A549 (cell line): ENCODE measurements around the gene GAS5. TPM values are rescaled to one million over a fixed set of nuclear protein-coding genes. Genes with fewer than 3 reads are reported as not detected.

Experiments
- ATAC-seq, 2 experiments: fragments of 200-7000 bp in 1 of 2; fragments of >200 bp in 1 of 2; cut with Nextera tagmentation in 1 of 2; cut with Tn5 transposase in 1 of 2; 3 replicates each; pipeline versions ENCODE4 v1.8.0 to v1.9.1; 2018 to 2020; ENCODE audit warnings: mild to moderate bottlenecking in 1 of 2, moderate library complexity in 1 of 2
- CTCF ChIA-PET: fragments of 300-600 bp; sonication (Branson Sonifier 250); formaldehyde crosslinking; extraction: SDS; loops from one replicate; lab custom pipeline; 2021; ENCODE audit warnings: antibody characterized with exemption, inconsistent platforms; lab: Yijun Ruan, JAX
- POLR2A ChIA-PET: fragments of 350-600 bp; formaldehyde crosslinking; extraction: SDS; loops from one replicate; lab custom pipeline; 2021; ENCODE audit warnings: antibody characterized with exemption, inconsistent platforms; lab: Yijun Ruan, JAX
- DNase-seq, 2 experiments: peaks; one replicate each; pipeline versions ENCODE4 v3.0.0 to v3.0.0-alpha.2; 2011 to 2016; ENCODE audit warnings: low read depth in 1 of 2, low spot score in 1 of 2
- FAIRE-seq: peaks from 2 replicates; lab custom pipeline; 2011; peaks lifted over from hg19 to GRCh38; lab: Jason Lieb, UNC
- H3K27ac ChIP-seq, 2 experiments: fragments of >200 bp; sonication (Bioruptor Twin); formaldehyde crosslinking; 3 replicates each; pipeline ENCODE4 v1.5.1; 2016 to 2017
- H3K4me1 ChIP-seq: fragments of >200 bp; sonication (Bioruptor Twin); formaldehyde crosslinking; 3 replicates; pipeline ENCODE4 v1.6.1; 2016
- H3K4me2 ChIP-seq: fragments of >200 bp; sonication (Bioruptor Twin); formaldehyde crosslinking; 3 replicates; pipeline ENCODE4 v1.6.1; 2016
- H3K4me3 ChIP-seq: fragments of >200 bp; sonication (Bioruptor Twin); formaldehyde crosslinking; 3 replicates; pipeline ENCODE4 v1.5.1; 2016
- H3K9me3 ChIP-seq: fragments of >200 bp; sonication (Bioruptor Twin); formaldehyde crosslinking; 3 replicates; pipeline ENCODE4 v1.6.1; 2016
- BCL3 ChIP-seq: fragments of >200 bp; sonication (Bioruptor Twin); formaldehyde crosslinking; IDR thresholded peaks from 3 replicates; pipeline ENCODE4 v1.6.1; 2016
- CBX2 ChIP-seq: fragments of 200-600 bp; sonication (generic); IDR thresholded peaks from 2 replicates; pipeline ENCODE4 v1.6.1; 2016; ENCODE audit warnings: low read depth, mild to moderate bottlenecking, borderline replicate concordance
- CBX8 ChIP-seq: fragments of 200-600 bp; sonication (generic); IDR thresholded peaks from 2 replicates; pipeline ENCODE4 v1.6.1; 2016
- CEBPB ChIP-seq, 2 experiments: fragments of >200 bp in 1 of 2; sonication (Bioruptor Twin) in 1 of 2; formaldehyde crosslinking in 1 of 2; IDR thresholded peaks; 2 replicates each; pipeline ENCODE4 v1.6.1; 2012 to 2016
- CHD2 ChIP-seq: fragments of 150-350 bp; IDR thresholded peaks from 2 replicates; pipeline ENCODE4 v1.6.1; 2014; ENCODE audit warnings: low read length; ENCODE audit not compliant: partially characterized antibody
- CHD4 ChIP-seq: fragments of 200-600 bp; sonication (generic); IDR thresholded peaks from 2 replicates; pipeline ENCODE4 v1.6.1; 2016; ENCODE audit warnings: antibody characterized with exemption, mild to moderate bottlenecking, borderline replicate concordance
- ESRRA ChIP-seq: fragments of 150-350 bp; IDR thresholded peaks from 2 replicates; pipeline ENCODE4 v1.6.1; 2014; ENCODE audit warnings: mild to moderate bottlenecking, low read length, borderline replicate concordance
- GATA3 ChIP-seq: IDR thresholded peaks from 2 replicates; pipeline ENCODE4 v1.6.1; 2012; ENCODE audit warnings: borderline replicate concordance
- HDAC2 ChIP-seq: fragments of 200-600 bp; sonication (generic); IDR thresholded peaks from 2 replicates; pipeline ENCODE4 v1.6.1; 2016
- HMGXB4 ChIP-seq: fragments of 250-450 bp; sonication (Bioruptor Pico); IDR thresholded peaks from 2 replicates; pipeline ENCODE4 v1.5.0; 2021; ENCODE audit warnings: mild to moderate bottlenecking, moderate library complexity, borderline replicate concordance
- HOXB13 ChIP-seq: fragments of 250-450 bp; sonication (Bioruptor Pico); IDR thresholded peaks from 2 replicates; pipeline ENCODE4 v1.5.0; 2020; ENCODE audit warnings: low read depth, mild to moderate bottlenecking, moderate library complexity
- HOXB5 ChIP-seq: fragments of 250-450 bp; sonication (Bioruptor Pico); IDR thresholded peaks from 2 replicates; pipeline ENCODE4 v1.5.0; 2020; ENCODE audit warnings: mild to moderate bottlenecking, moderate library complexity
- KDM1A ChIP-seq: fragments of 200-600 bp; sonication (generic); IDR thresholded peaks from 2 replicates; pipeline ENCODE4 v1.6.1; 2016; ENCODE audit warnings: low read depth, mild to moderate bottlenecking
- KDM5A ChIP-seq: fragments of 200-600 bp; sonication (generic); IDR thresholded peaks from 2 replicates; pipeline ENCODE4 v1.6.1; 2016; ENCODE audit warnings: antibody characterized with exemption, mild to moderate bottlenecking
- MAFK ChIP-seq: fragments of 450-650 bp; IDR thresholded peaks from 2 replicates; pipeline ENCODE4 v1.6.1; 2014; ENCODE audit not compliant: partially characterized antibody
- NFE2L2 ChIP-seq: fragments of 150-350 bp; conservative IDR thresholded peaks from 2 replicates; pipeline ENCODE4 v1.6.1; 2014; ENCODE audit warnings: low read length
- NPAS2 ChIP-seq: fragments of 250-450 bp; sonication (Bioruptor Pico); IDR thresholded peaks from 2 replicates; pipeline ENCODE4 v1.8.0; 2022; ENCODE audit warnings: mild to moderate bottlenecking, moderate library complexity, borderline replicate concordance
- PHF8 ChIP-seq: fragments of 200-600 bp; sonication (generic); IDR thresholded peaks from 2 replicates; pipeline ENCODE4 v1.6.1; 2016; ENCODE audit warnings: low read depth, mild to moderate bottlenecking, antibody characterized with exemption, moderate library complexity, borderline replicate concordance
- RARB ChIP-seq: fragments of 250-450 bp; sonication (Bioruptor Pico); IDR thresholded peaks from 2 replicates; pipeline ENCODE4 v1.8.0; 2021; ENCODE audit warnings: mild to moderate bottlenecking, moderate library complexity
- RCOR1 ChIP-seq: fragments of 150-350 bp; IDR thresholded peaks from 2 replicates; pipeline ENCODE4 v1.6.1; 2014; ENCODE audit warnings: antibody characterized with exemption, low read length, low read depth
- RFX5 ChIP-seq: fragments of 450-650 bp; IDR thresholded peaks from 2 replicates; pipeline ENCODE4 v1.7.1; 2014; ENCODE audit warnings: antibody characterized with exemption, mild to moderate bottlenecking, moderate library complexity
- RNF2 ChIP-seq: fragments of 200-600 bp; sonication (generic); IDR thresholded peaks from 2 replicates; pipeline ENCODE4 v1.6.1; 2016; ENCODE audit warnings: low read depth, mild to moderate bottlenecking, antibody characterized with exemption, moderate library complexity, borderline replicate concordance
- SREBF2 ChIP-seq: fragments of 450-650 bp; IDR thresholded peaks from 2 replicates; pipeline ENCODE4 v1.6.1; 2014; ENCODE audit warnings: mild to moderate bottlenecking, moderate library complexity
- TFCP2L1 ChIP-seq: fragments of 250-450 bp; sonication (Bioruptor Pico); IDR thresholded peaks from 2 replicates; pipeline ENCODE4 v1.5.0; 2021; ENCODE audit warnings: mild to moderate bottlenecking
- TP53 ChIP-seq: fragments of 250-450 bp; sonication (Bioruptor Pico); IDR thresholded peaks from 2 replicates; pipeline ENCODE4 v1.5.0; 2021; ENCODE audit warnings: mild to moderate bottlenecking, moderate library complexity
- ZFP36 ChIP-seq: fragments of 450-650 bp; IDR thresholded peaks from 2 replicates; pipeline ENCODE4 v1.6.1; 2014; ENCODE audit warnings: borderline replicate concordance; ENCODE audit not compliant: partially characterized antibody
- ZSCAN20 ChIP-seq: fragments of 250-450 bp; sonication (Bioruptor Pico); IDR thresholded peaks from 2 replicates; pipeline ENCODE4 v1.8.0; 2022; ENCODE audit warnings: mild to moderate bottlenecking, moderate library complexity
- WGBS: methylation state at CpG from one replicate; pipeline ENCODE4 v1.1.6; 2017; ENCODE audit errors: missing lambda C conversion rate; 5-methylcytosine and 5-hydroxymethylcytosine counted together
- polyA plus RNA-seq, 4 experiments: library from polyadenylated mRNA; depleted of rRNA in 3 of 4; stranded (reverse); fragments of >200 nt; fragmentation: RNase III in 1 of 4; extraction: RNeasy Plus Mini Kit Qiagen cat#74134 plus additional on column Dnase treatment in 1 of 4; gene quantifications; 2 replicates in 3 of 4; 3 replicates in 1 of 4; pipeline ENCODE4 v1.2.3, GENCODE V29; 2011 to 2017
- TF ChIP-seq, protein P1 (sequence below): fragments of >200 bp; sonication (Bioruptor Twin); formaldehyde crosslinking; IDR thresholded peaks from 3 replicates; pipeline ENCODE4 v1.5.1; 2016
- TF ChIP-seq, protein P2 (sequence below): fragments of 200-600 bp; sonication (generic); IDR thresholded peaks from 2 replicates; pipeline ENCODE4 v1.6.1; 2016; ENCODE audit warnings: antibody characterized with exemption, mild to moderate bottlenecking, moderate library complexity

The GAS5 gene
- polyA plus RNA-seq, 2 of the 4 experiments (the other 2 are of a cell fraction), result 376 to 1,735 TPM

GRCh38 chr1:173871500-173871899 is 3.7 kb upstream of the GAS5 start:
- Histone ChIP-seq H3K4me1 (peaks cover 9% of the 10 kb centered on the region), H3K4me3 (no peak overlapping the region), H3K4me2 (no peak overlapping the region), H3K27ac (no peak overlapping the region), H3K9me3 (no peaks in the 10 kb centered on the region)
- 86% methylated on average over 2 of the region's 2 CpGs for WGBS
- FAIRE-seq, result no peak
- no peak for ATAC-seq
- no peak for DNase-seq
- POLR2A ChIA-PET, result no interaction called here
- TF ChIP-seq HOXB5 (CRISPR knock-in tag), result no peak
- no peak for TF ChIP-seq ESRRA
- TF ChIP-seq, protein P1, sequence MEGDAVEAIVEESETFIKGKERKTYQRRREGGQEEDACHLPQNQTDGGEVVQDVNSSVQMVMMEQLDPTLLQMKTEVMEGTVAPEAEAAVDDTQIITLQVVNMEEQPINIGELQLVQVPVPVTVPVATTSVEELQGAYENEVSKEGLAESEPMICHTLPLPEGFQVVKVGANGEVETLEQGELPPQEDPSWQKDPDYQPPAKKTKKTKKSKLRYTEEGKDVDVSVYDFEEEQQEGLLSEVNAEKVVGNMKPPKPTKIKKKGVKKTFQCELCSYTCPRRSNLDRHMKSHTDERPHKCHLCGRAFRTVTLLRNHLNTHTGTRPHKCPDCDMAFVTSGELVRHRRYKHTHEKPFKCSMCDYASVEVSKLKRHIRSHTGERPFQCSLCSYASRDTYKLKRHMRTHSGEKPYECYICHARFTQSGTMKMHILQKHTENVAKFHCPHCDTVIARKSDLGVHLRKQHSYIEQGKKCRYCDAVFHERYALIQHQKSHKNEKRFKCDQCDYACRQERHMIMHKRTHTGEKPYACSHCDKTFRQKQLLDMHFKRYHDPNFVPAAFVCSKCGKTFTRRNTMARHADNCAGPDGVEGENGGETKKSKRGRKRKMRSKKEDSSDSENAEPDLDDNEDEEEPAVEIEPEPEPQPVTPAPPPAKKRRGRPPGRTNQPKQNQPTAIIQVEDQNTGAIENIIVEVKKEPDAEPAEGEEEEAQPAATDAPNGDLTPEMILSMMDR, result no peak
- no peak for TF ChIP-seq CHD4
- TF ChIP-seq RARB (CRISPR knock-in tag), result no peak
- no peak for TF ChIP-seq HDAC2
- no peak for TF ChIP-seq ZSCAN20
- no peak for TF ChIP-seq TP53
- TF ChIP-seq GATA3, result no peak
- no peak for TF ChIP-seq SREBF2
- no peak for TF ChIP-seq CBX8
- TF ChIP-seq RFX5, result no peak
- no peak for TF ChIP-seq NPAS2 (CRISPR knock-in tag)
- TF ChIP-seq TFCP2L1 (CRISPR knock-in tag), result no peak
- TF ChIP-seq, protein P2, sequence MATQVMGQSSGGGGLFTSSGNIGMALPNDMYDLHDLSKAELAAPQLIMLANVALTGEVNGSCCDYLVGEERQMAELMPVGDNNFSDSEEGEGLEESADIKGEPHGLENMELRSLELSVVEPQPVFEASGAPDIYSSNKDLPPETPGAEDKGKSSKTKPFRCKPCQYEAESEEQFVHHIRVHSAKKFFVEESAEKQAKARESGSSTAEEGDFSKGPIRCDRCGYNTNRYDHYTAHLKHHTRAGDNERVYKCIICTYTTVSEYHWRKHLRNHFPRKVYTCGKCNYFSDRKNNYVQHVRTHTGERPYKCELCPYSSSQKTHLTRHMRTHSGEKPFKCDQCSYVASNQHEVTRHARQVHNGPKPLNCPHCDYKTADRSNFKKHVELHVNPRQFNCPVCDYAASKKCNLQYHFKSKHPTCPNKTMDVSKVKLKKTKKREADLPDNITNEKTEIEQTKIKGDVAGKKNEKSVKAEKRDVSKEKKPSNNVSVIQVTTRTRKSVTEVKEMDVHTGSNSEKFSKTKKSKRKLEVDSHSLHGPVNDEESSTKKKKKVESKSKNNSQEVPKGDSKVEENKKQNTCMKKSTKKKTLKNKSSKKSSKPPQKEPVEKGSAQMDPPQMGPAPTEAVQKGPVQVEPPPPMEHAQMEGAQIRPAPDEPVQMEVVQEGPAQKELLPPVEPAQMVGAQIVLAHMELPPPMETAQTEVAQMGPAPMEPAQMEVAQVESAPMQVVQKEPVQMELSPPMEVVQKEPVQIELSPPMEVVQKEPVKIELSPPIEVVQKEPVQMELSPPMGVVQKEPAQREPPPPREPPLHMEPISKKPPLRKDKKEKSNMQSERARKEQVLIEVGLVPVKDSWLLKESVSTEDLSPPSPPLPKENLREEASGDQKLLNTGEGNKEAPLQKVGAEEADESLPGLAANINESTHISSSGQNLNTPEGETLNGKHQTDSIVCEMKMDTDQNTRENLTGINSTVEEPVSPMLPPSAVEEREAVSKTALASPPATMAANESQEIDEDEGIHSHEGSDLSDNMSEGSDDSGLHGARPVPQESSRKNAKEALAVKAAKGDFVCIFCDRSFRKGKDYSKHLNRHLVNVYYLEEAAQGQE, result no peak
- TF ChIP-seq PHF8, result no peak
- TF ChIP-seq CEBPB (IDR thresholded peaks at IDR 0.05), result no peak
- TF ChIP-seq RCOR1, result no peak
- no peak for TF ChIP-seq CBX2
- CTCF ChIA-PET, result no interaction called here

- CTCF ChIA-PET, result interaction anchor here (2.6 kb wide), 1 partner anchor 43 kb away, joined by 14 read pairs; no protein-coding TSS in a partner anchor
- no peak for DNase-seq
- no peak for FAIRE-seq
- no peak for ATAC-seq
- H3K27ac ChIP-seq, result no peak overlapping the region
- peaks cover 9% of the 10 kb centered on the region for H3K4me1 ChIP-seq
- no peaks in the 10 kb centered on the region for H3K9me3 ChIP-seq
- H3K4me3 ChIP-seq, result no peak overlapping the region
- H3K4me2 ChIP-seq, result no peak overlapping the region
- WGBS, result 94% methylated on average over 5 of the region's 5 CpGs
- POLR2A ChIA-PET, result no interaction called here
- no peak for TF ChIP-seq HOXB13
- no peak for TF ChIP-seq RNF2
- TF ChIP-seq RARB (CRISPR knock-in tag), result no peak
- TF ChIP-seq HMGXB4 (CRISPR knock-in tag), result no peak
- no peak for TF ChIP-seq BCL3
- no peak for TF ChIP-seq KDM1A
- no peak for TF ChIP-seq MAFK
- no peak for TF ChIP-seq ESRRA
- TF ChIP-seq CHD2, result no peak
- no peak for TF ChIP-seq NFE2L2
- TF ChIP-seq KDM5A, result no peak
- no peak for TF ChIP-seq GATA3
- TF ChIP-seq ZFP36, result no peak
- TF ChIP-seq, protein P1, result no peak
Observed at GRCh38 chr1:173871091-173871490, 3.3 kb upstream of the GAS5 start.
